HepG2 (cell line): ENCODE measurements around the gene RHBDD1. TPM values are rescaled to one million over a fixed set of nuclear protein-coding genes. Genes with fewer than 3 reads are reported as not detected.

Experiments used
- ATAC-seq: fragments of 200-7000 bp; cut with Tn5 transposase; 3 replicates; pipeline ENCODE4 v1.9.1; 2020; ENCODE audit warnings: mild to moderate bottlenecking, moderate library complexity
- BruUV-seq: library from RNA; stranded (reverse); fragments of 400-500 nt; replicated peaks from 2 replicates; lab custom pipeline; 2021; lab: Mats Ljungman, UMichigan
- CTCF ChIA-PET: fragments of 300-600 bp; formaldehyde crosslinking; extraction: SDS; loops from one replicate; lab custom pipeline; 2021; ENCODE audit warnings: low total read pairs, inconsistent platforms, low intra/inter-chr PET ratio; lab: Yijun Ruan, JAX
- POLR2A ChIA-PET: fragments of 350-600 bp; sonication (Branson Sonifier 250); formaldehyde crosslinking; loops from one replicate; lab custom pipeline; 2020; ENCODE audit warnings: antibody characterized with exemption, inconsistent platforms; lab: Yijun Ruan, JAX
- DNase-seq: peaks from one replicate; pipeline ENCODE4 v3.0.0-alpha.2; 2015; ENCODE audit warnings: low spot score
- FAIRE-seq: peaks from 3 replicates; lab custom pipeline; 2011; peaks lifted over from hg19 to GRCh38; lab: Jason Lieb, UNC
- H2AFZ ChIP-seq: one replicate; pipeline ENCODE4 v1.6.1; 2011; ENCODE audit warnings: low read length, inconsistent platforms
- H3K27ac ChIP-seq: fragments of 300-600 bp; 3 replicates; pipeline ENCODE4 v1.8.0; 2011; ENCODE audit warnings: mixed run types, mild to moderate bottlenecking, mixed read lengths, low read length, inconsistent platforms; ENCODE audit not compliant: insufficient read depth; ENCODE audit errors: extremely low read length
- H3K27me3 ChIP-seq, 2 experiments: fragments of 200-600 bp in 1 of 2; 2 replicates in 1 of 2; 3 replicates in 1 of 2; pipeline versions ENCODE4 v1.6.0 to v1.8.0; 2011; ENCODE audit warnings: low read length in 2 of 2, mild to moderate bottlenecking in 2 of 2, moderate library complexity in 2 of 2, inconsistent platforms in 1 of 2; ENCODE audit not compliant: insufficient read depth in 2 of 2, control insufficient read depth in 1 of 2
- H3K36me3 ChIP-seq, 2 experiments: fragments of 200-600 bp in 1 of 2; replicated peaks in 1 of 2; 2 replicates in 1 of 2; 3 replicates in 1 of 2; pipeline versions ENCODE4 v1.5.1 to v1.8.0; 2011; ENCODE audit warnings: low read length in 2 of 2, inconsistent platforms in 1 of 2; ENCODE audit not compliant: insufficient read depth in 2 of 2, control insufficient read depth in 1 of 2
- H3K4me1 ChIP-seq: 2 replicates; pipeline ENCODE4 v1.5.1; 2012; ENCODE audit warnings: low read length, inconsistent platforms; ENCODE audit not compliant: insufficient read depth
- H3K4me2 ChIP-seq: 2 replicates; pipeline ENCODE4 v1.6.0; 2011; ENCODE audit warnings: low read depth, low read length, inconsistent platforms
- H3K4me3 ChIP-seq, 3 experiments: fragments of 200-600 bp in 1 of 3; sonication (generic), shearing (Covaris generic) in 1 of 3; replicated peaks in 1 of 3; 2 replicates each; pipeline ENCODE4 v1.5.1; 2011 to 2016; ENCODE audit warnings: low read length in 3 of 3, inconsistent platforms in 2 of 3, low read depth in 2 of 3, mild to moderate bottlenecking in 2 of 3, control low read depth in 1 of 3, mixed read lengths in 1 of 3; ENCODE audit not compliant: insufficient read depth in 1 of 3
- H3K79me2 ChIP-seq: one replicate; pipeline ENCODE4 v1.6.1; 2011; ENCODE audit warnings: low read length, inconsistent platforms; ENCODE audit not compliant: insufficient read depth
- H3K9ac ChIP-seq: 2 replicates; pipeline ENCODE4 v1.6.0; 2011; ENCODE audit warnings: mild to moderate bottlenecking, low read depth, low read length, inconsistent platforms; ENCODE audit not compliant: insufficient read depth
- H3K9me3 ChIP-seq: 2 replicates; pipeline ENCODE4 v1.5.1; 2012; ENCODE audit warnings: mild to moderate bottlenecking, low read length
- H4K20me1 ChIP-seq: 2 replicates; pipeline ENCODE4 v1.6.0; 2011; ENCODE audit warnings: inconsistent platforms, mild to moderate bottlenecking, low read length, moderate library complexity; ENCODE audit not compliant: insufficient read depth
- ARID2 ChIP-seq: sonication (generic); formaldehyde crosslinking; IDR thresholded peaks from 2 replicates; pipeline ENCODE4 v1.8.1; 2022; ENCODE audit warnings: mild to moderate bottlenecking, missing genetic modification reagents, borderline replicate concordance
- CENPT ChIP-seq: sonication (generic); formaldehyde crosslinking; IDR thresholded peaks from 2 replicates; pipeline ENCODE4 v1.8.0; 2022; ENCODE audit warnings: low read depth, mild to moderate bottlenecking, moderate library complexity, missing genetic modification reagents
- FOXM1 ChIP-seq: sonication (generic); formaldehyde crosslinking; IDR thresholded peaks from 2 replicates; pipeline ENCODE4 v1.5.0; 2020; ENCODE audit warnings: missing genetic modification reagents
- TEAD3 ChIP-seq: optimal IDR thresholded peaks from 2 replicates; pipeline ENCODE3; 2016; ENCODE audit warnings: borderline replicate concordance
- ZNF292 ChIP-seq: sonication (generic); formaldehyde crosslinking; IDR thresholded peaks from 2 replicates; pipeline ENCODE4 v1.8.1; 2022; ENCODE audit warnings: mild to moderate bottlenecking, low read depth, missing genetic modification reagents, borderline replicate concordance
- WGBS: methylation state at CpG from one replicate; pipeline ENCODE4 v1.1.6; 2017; ENCODE audit warnings: low lambda C conversion rate; 5-methylcytosine and 5-hydroxymethylcytosine counted together
- in situ Hi-C: cut with HindIII; loops from 2 replicates; pipeline ENCODE4 v1.10.0; 2017; ENCODE audit warnings: low pct_unique_long_range_greater_than_20kb; ENCODE audit not compliant: extremely low pct_ligation_motif_present
- intact Hi-C: fragments of 100-400 bp; cut with micrococcal nuclease; formaldehyde crosslinking; loops from one replicate; pipeline ENCODE4 v1.10.0; 2022; ENCODE audit not compliant: unreplicated experiment
- polyA plus RNA-seq, 8 experiments: library from polyadenylated mRNA; depleted of rRNA in 3 of 8; stranded (reverse) in 7 of 8; unstranded in 1 of 8; fragments of >200 nt; fragmentation: Illumina TruSeq in 4 of 8; extraction: Trizol in 4 of 8; gene quantifications; 2 replicates each; pipeline versions ENCODE4 v1.2.1 to v1.2.3, GENCODE V29; 2011 to 2016; ENCODE audit warnings: low read depth in 4 of 8, missing spikeins in 1 of 8, mixed read lengths in 1 of 8; ENCODE audit not compliant: insufficient read depth in 1 of 8
- total RNA-seq, 5 experiments: library from RNA; depleted of rRNA; stranded (reverse); fragments of >200 nt; fragmentation: Illumina TruSeq; extraction: Trizol; gene quantifications; 2 replicates each; pipeline ENCODE4 v1.2.3, GENCODE V29; 2016; ENCODE audit warnings: low read depth in 1 of 5
- TF ChIP-seq, protein P1 (sequence below): sonication (generic); formaldehyde crosslinking; IDR thresholded peaks from 2 replicates; pipeline ENCODE4 v1.4.0; 2020; ENCODE audit warnings: missing genetic modification reagents
- TF ChIP-seq, protein P2 (sequence below): sonication (generic); formaldehyde crosslinking; conservative IDR thresholded peaks from 2 replicates; pipeline ENCODE4 v1.4.0; 2020; ENCODE audit warnings: missing genetic modification reagents

RHBDD1 gene
- total and polyA plus RNA-seq, 2 of the 13 experiments (the other 11 are each of a cell fraction or from before 2014, with no cell fraction given): 8.2 to 9.5 TPM

DNA sequence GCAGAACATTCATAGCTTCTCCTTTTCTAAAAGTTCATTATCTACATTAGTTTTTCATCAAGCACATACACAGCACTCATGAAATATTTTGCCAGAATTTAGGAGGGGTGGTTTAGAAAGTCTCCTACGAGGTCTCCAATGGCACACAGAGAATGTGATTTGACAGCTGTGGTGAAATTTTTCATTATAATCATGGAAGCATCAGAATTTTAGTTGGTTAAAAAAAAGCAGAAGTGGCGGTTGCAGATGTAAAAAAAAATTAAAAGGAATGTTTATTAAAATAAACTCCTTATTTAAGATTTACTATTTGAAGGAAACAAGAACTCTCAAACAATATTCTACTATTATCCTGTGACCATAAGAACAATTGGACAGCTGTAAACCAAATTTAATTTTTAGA, 10.8 kb upstream of the RHBDD1 start:
- whole genome bisulfite sequencing: 2% methylated on average over 2 of the region's 2 CpGs
- intact Hi-C loops: no loop called here

DNA sequence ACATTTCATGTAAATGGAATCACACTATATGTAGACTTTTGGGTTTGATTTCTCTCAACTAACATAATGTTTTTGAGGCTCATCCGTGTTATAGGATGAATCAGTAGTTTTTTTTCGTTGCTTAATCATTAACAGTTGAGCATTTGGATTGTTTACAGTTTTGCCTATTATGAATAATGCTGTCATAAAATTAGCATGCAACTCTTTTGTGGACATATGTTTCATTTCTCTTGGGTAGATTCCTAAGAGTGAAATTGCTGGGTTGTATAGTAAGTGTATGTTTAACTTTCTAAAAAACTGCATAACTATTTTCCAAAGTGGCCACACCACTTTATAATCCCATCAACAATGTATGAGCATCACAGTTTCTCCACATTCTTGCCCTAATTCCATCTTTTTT, 7.7 kb upstream of the RHBDD1 start:
- ChIA-PET CTCF (no interaction called here), POLR2A (no interaction called here)
- no peak for FAIRE-seq
- Histone ChIP-seq H3K9me3 (no peaks in the 10 kb centered on the region), H3K36me3 (no peaks in the 10 kb centered on the region), H3K4me1 (no peaks in the 10 kb centered on the region), H3K9ac (no peak overlapping the region), H3K4me3 (no peak overlapping the region), H4K20me1 (no peaks in the 10 kb centered on the region), H3K4me2 (no peak overlapping the region), H3K27ac (no peak overlapping the region), H3K27me3 (no peaks in the 10 kb centered on the region), H2AFZ (no peak overlapping the region), H3K79me2 (no peaks in the 10 kb centered on the region)
- no peak for DNase-seq
- WGBS: under 1% methylated on average over 2 of the region's 2 CpGs
- in situ Hi-C loops: no loop called here
- no peak for ATAC-seq
- no TSS peak for BruUV-seq
- intact Hi-C loops: no loop called here
- TF ChIP-seq CENPT (CRISPR knock-in tag): no peak
- TF ChIP-seq, protein P1, sequence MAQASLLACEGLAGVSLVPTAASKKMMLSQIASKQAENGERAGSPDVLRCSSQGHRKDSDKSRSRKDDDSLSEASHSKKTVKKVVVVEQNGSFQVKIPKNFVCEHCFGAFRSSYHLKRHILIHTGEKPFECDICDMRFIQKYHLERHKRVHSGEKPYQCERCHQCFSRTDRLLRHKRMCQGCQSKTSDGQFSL: no peak
- TF ChIP-seq, protein P2, sequence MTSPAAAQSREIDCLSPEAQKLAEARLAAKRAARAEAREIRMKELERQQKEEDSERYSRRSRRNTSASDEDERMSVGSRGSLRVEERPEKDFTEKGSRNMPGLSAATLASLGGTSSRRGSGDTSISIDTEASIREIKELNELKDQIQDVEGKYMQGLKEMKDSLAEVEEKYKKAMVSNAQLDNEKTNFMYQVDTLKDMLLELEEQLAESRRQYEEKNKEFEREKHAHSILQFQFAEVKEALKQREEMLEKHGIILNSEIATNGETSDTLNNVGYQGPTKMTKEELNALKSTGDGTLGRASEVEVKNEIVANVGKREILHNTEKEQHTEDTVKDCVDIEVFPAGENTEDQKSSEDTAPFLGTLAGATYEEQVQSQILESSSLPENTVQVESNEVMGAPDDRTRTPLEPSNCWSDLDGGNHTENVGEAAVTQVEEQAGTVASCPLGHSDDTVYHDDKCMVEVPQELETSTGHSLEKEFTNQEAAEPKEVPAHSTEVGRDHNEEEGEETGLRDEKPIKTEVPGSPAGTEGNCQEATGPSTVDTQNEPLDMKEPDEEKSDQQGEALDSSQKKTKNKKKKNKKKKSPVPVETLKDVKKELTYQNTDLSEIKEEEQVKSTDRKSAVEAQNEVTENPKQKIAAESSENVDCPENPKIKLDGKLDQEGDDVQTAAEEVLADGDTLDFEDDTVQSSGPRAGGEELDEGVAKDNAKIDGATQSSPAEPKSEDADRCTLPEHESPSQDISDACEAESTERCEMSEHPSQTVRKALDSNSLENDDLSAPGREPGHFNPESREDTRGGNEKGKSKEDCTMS (CRISPR knock-in tag): no peak
- TF ChIP-seq ZNF292: no peak

More for the DNA sequence above, 10.8 kb upstream of the RHBDD1 start:
- no peaks in the 10 kb centered on the region for H3K27me3 ChIP-seq
- no TSS peak for BruUV-seq
- H3K36me3 ChIP-seq: no peaks in the 10 kb centered on the region
- DNase-seq (no peak), FAIRE-seq (no peak), ATAC-seq (no peak)
- no peak overlapping the region for H2AFZ ChIP-seq
- no peaks in the 10 kb centered on the region for H4K20me1 ChIP-seq
- H3K4me2 ChIP-seq: no peak overlapping the region
- H3K79me2 ChIP-seq: no peaks in the 10 kb centered on the region
- ChIA-PET CTCF (no interaction called here), POLR2A (no interaction called here)
- H3K4me1 ChIP-seq: no peaks in the 10 kb centered on the region
- H3K9ac ChIP-seq: no peak overlapping the region
- no peaks in the 10 kb centered on the region for H3K9me3 ChIP-seq
- TF ChIP-seq TEAD3 (CRISPR knock-in tag) (no peak), FOXM1 (CRISPR knock-in tag) (no peak), ARID2 (no peak)
- no peak overlapping the region for H3K27ac ChIP-seq
- no peak overlapping the region for H3K4me3 ChIP-seq
- in situ Hi-C loops: no loop called here
